ENCODE results near the gene SIX5.
A peak's percentile ranks its signal among the peaks of the same experiment; 100 is the strongest.

The SIX5 gene

DNA sequence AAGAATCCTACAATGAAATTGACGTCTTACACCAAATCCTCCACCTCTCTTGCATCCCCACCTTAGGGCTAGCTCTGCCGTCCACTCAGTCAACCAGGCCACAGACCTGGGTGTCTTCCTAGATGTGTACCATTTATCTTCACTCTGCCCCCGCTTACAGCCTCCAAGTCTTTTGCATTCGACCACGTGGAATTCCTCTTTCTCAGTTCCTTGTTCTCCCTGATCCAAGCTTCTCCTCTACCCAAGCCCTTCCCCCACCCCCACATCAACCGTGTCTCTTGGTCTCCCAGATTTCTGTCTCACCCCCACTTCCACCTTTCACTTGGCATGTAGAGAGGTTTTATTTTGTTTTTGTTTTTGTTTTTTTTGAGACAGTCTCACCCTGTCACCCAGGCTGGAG is 24.8 kb upstream of the SIX5 start:
- no peak overlapping the region for H3K27ac ChIP-seq
- TF ChIP-seq, protein P1, sequence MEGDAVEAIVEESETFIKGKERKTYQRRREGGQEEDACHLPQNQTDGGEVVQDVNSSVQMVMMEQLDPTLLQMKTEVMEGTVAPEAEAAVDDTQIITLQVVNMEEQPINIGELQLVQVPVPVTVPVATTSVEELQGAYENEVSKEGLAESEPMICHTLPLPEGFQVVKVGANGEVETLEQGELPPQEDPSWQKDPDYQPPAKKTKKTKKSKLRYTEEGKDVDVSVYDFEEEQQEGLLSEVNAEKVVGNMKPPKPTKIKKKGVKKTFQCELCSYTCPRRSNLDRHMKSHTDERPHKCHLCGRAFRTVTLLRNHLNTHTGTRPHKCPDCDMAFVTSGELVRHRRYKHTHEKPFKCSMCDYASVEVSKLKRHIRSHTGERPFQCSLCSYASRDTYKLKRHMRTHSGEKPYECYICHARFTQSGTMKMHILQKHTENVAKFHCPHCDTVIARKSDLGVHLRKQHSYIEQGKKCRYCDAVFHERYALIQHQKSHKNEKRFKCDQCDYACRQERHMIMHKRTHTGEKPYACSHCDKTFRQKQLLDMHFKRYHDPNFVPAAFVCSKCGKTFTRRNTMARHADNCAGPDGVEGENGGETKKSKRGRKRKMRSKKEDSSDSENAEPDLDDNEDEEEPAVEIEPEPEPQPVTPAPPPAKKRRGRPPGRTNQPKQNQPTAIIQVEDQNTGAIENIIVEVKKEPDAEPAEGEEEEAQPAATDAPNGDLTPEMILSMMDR (conservative IDR thresholded peaks at IDR 0.05; ENCODE audit: low read depth, low read length): no peak
- no peak overlapping the region for H3K4me2 ChIP-seq
- no peak overlapping the region for H3K9ac ChIP-seq
- H3K79me2 ChIP-seq (ENCODE audit: insufficient read depth, low read depth): peaks cover 18% of the 10 kb centered on the region
- peaks cover 21% of the 10 kb centered on the region for H3K4me1 ChIP-seq (ENCODE audit: low read depth, poor library complexity, severe bottlenecking)
- H4K20me1 ChIP-seq (ENCODE audit: insufficient read depth): no peaks in the 10 kb centered on the region
- H3K4me3 ChIP-seq (IDR thresholded peaks at IDR 0.05; ENCODE audit: insufficient read depth, low read depth, low read length): no peak overlapping the region
- no peak overlapping the region for H2AFZ ChIP-seq (ENCODE audit: low read depth)
- 0 out of 2 replicates have a peak, but pooled peaks cover 3% of the 10 kb centered on the region for H3K27me3 ChIP-seq (ENCODE audit: insufficient read depth, low read depth)
- H3K36me3 ChIP-seq (ENCODE audit: insufficient read depth): peaks cover 7% of the 10 kb centered on the region; the same call in 1 of the 2 replicates

DNA sequence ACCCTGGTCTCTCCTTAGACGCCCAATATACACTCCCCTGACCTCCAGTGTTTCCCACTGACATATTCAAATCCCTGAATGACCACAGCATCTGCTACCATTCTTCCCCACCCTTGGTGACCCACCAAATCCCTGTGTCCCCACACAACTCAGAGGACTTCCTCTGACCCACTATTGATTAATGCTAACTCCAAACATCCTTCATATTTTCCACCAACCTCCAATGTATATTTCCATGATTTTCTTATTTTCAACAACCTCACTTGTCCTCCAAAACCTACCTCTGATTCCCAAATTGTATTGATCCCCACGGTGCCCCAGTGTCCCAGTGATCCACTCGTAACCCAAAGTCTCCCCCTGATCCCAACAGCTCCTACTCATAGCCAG is 24.1 kb upstream of the SIX5 start:
- H3K36me3 ChIP-seq (ENCODE audit: insufficient read depth): peaks cover 7% of the 10 kb centered on the region; the same call in 1 of the 2 replicates
- H3K4me2 ChIP-seq: peak overlapping the region; percentile 52
- no peak overlapping the region for H3K9ac ChIP-seq
- H3K27ac ChIP-seq: no peak overlapping the region
- H4K20me1 ChIP-seq (ENCODE audit: insufficient read depth): no peaks in the 10 kb centered on the region
- no peak overlapping the region for H2AFZ ChIP-seq (ENCODE audit: low read depth)
- no peak overlapping the region for H3K4me3 ChIP-seq (IDR thresholded peaks at IDR 0.05; ENCODE audit: insufficient read depth, low read depth, low read length)
- H3K4me1 ChIP-seq (ENCODE audit: low read depth, poor library complexity, severe bottlenecking): peaks cover 20% of the 10 kb centered on the region
- TF ChIP-seq, protein P1 (conservative IDR thresholded peaks at IDR 0.05; ENCODE audit: low read depth, low read length): no peak
- peaks cover 18% of the 10 kb centered on the region for H3K79me2 ChIP-seq (ENCODE audit: insufficient read depth, low read depth)
- 0 out of 2 replicates have a peak, but pooled peaks cover 3% of the 10 kb centered on the region for H3K27me3 ChIP-seq (ENCODE audit: insufficient read depth, low read depth)

DNA sequence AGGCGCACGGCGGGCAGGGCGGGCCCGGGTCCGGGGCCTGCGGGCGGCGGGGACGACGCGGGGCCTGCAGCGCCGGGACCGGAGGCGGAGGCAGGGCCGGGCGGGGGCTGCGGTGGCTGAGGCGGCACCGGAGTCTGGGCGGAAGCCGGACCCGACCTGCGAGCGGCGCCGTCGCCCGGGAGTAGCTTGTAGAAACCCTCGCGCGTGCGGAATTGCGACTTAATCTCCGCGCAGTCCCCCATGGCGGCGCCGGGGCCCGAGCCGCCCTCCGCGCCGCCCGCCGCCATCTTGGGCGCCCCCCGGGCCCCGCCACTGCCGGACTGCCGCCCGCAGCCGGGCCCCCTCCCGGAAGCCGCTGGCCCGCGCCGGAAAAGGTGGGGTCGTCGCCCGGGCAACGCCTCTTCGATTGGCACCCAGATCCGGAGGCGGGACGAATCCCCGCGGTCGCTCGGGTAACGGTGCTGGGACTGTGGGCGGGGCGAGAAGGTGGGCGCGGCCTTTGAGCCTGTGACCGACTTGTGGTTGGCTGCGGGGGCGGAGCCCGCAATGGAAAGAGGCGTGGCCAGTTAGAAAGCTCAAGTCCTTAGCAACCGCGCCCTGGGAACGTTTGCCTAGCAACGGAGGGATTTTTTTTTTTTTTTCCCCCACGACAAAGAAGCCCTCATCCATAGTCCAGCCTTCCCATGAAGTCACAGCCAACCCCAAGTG is 23.6 kb upstream of the SIX5 start, which contains the start of gene DMWD:
Gene DMWD, minus strand, starts transcription at position 376 of the 708 bp plus-strand sequence. Its CDS starts 89 bp downstream, at position 287.
- peaks cover 18% of the 10 kb centered on the region for H3K79me2 ChIP-seq (ENCODE audit: insufficient read depth, low read depth)
- H3K4me2 ChIP-seq: peak within 1 kb of the TSS; percentile 85
- peaks cover 20% of the 10 kb centered on the region for H3K4me1 ChIP-seq (ENCODE audit: low read depth, poor library complexity, severe bottlenecking)
- peaks cover 7% of the 10 kb centered on the region; the same call in 1 of the 2 replicates for H3K36me3 ChIP-seq (ENCODE audit: insufficient read depth)
- peak within 1 kb of the TSS; percentile 39 for H2AFZ ChIP-seq (ENCODE audit: low read depth)
- peak within 1 kb of the TSS; percentile 75; the same call in 1 of the 2 replicates for H3K9ac ChIP-seq
- no peak within 1 kb of the TSS for H3K4me3 ChIP-seq (IDR thresholded peaks at IDR 0.05; ENCODE audit: insufficient read depth, low read depth, low read length)
- no peaks in the 10 kb centered on the region for H4K20me1 ChIP-seq (ENCODE audit: insufficient read depth)
- TF ChIP-seq, protein P1 (conservative IDR thresholded peaks at IDR 0.05; ENCODE audit: low read depth, low read length): no peak
- H3K27me3 ChIP-seq (ENCODE audit: insufficient read depth, low read depth): 0 out of 2 replicates have a peak, but pooled peaks cover 3% of the 10 kb centered on the region
- H3K27ac ChIP-seq: peak within 1 kb of the TSS; percentile 34; the same call in 1 of the 2 replicates

DNA sequence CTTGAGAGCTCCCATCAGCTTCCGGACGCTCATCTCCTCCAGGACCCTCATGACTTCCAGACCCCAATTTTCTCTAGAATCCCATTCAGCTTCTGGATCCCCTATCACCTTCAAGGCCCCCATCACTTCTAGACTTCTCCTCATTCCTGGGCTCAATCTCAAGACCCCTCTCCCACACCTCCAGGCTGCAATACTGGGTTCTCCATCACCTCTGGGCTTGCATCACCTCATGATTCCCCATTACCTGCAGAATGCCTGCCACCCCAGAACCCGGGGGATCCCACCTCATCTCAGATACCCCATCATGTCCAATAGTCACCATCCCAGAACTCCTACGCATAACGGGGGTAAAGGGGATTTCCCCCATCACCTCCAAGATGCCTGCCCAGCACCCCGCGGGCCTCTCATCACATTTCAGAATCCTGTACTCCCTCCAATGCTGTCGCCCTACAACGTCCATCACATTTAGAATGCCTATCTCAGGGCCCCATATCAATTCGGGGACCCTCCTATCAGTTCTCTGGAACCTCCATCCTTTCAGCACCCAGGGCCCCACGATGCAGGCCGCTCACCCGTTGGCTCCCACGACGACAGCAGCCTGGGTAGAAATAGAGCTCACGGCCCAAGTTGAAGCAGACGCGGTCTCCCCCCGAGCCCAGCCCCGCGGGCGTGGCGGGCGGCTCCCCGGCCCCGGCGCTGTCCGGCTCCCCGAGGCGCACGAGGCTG is 22.9 kb upstream of the SIX5 start:
- Histone ChIP-seq H3K4me1 (ENCODE audit: low read depth, poor library complexity, severe bottlenecking) (peaks cover 20% of the 10 kb centered on the region), H3K36me3 (ENCODE audit: insufficient read depth) (peaks cover 7% of the 10 kb centered on the region; the same call in 1 of the 2 replicates), H3K27me3 (ENCODE audit: insufficient read depth, low read depth) (0 out of 2 replicates have a peak, but pooled peaks cover 3% of the 10 kb centered on the region), H3K27ac (peak overlapping the region; percentile 34; the same call in 1 of the 2 replicates), H3K4me2 (peak overlapping the region; percentile 85), H3K4me3 (IDR thresholded peaks at IDR 0.05; ENCODE audit: insufficient read depth, low read depth, low read length) (no peak overlapping the region), H3K9ac (peak overlapping the region; percentile 75; the same call in 1 of the 2 replicates), H3K79me2 (ENCODE audit: insufficient read depth, low read depth) (peaks cover 18% of the 10 kb centered on the region), H2AFZ (ENCODE audit: low read depth) (peak overlapping the region; percentile 39), H4K20me1 (ENCODE audit: insufficient read depth) (no peaks in the 10 kb centered on the region)
- TF ChIP-seq, protein P1 (conservative IDR thresholded peaks at IDR 0.05; ENCODE audit: low read depth, low read length): no peak

Measured in KMS-11 (cell line).